DOHH2 (cell line): Measurements from ENCODE around the gene USP46.

Experiments
- H3F3A ChIP-seq: fragments of 200-600 bp; sonication (generic), shearing (Covaris generic); 2 replicates; pipeline ENCODE4 v1.6.0; 2016; ENCODE audit warnings: antibody characterized with exemption, mild to moderate bottlenecking; ENCODE audit not compliant: control insufficient read depth, insufficient read depth
- H3K27ac ChIP-seq: fragments of 200-600 bp; sonication (generic); 2 replicates; pipeline ENCODE4 v1.5.1; 2014; ENCODE audit warnings: low read depth, mild to moderate bottlenecking, low read length, moderate library complexity
- H3K27me3 ChIP-seq: fragments of 200-600 bp; sonication (generic); 2 replicates; pipeline ENCODE4 v1.6.1; 2014; ENCODE audit warnings: mild to moderate bottlenecking, low read length, mixed read lengths; ENCODE audit not compliant: control insufficient read depth
- H3K36me3 ChIP-seq: fragments of 200-600 bp; sonication (generic); 2 replicates; pipeline ENCODE4 v1.6.1; 2014; ENCODE audit warnings: mild to moderate bottlenecking, low read length, moderate library complexity, mixed read lengths; ENCODE audit not compliant: control insufficient read depth
- H3K4me1 ChIP-seq: fragments of 200-600 bp; sonication (generic); 2 replicates; pipeline ENCODE4 v1.6.1; 2014; ENCODE audit warnings: mild to moderate bottlenecking, low read length, mixed read lengths; ENCODE audit not compliant: control insufficient read depth
- H3K4me2 ChIP-seq: fragments of 200-600 bp; sonication (generic); 2 replicates; pipeline ENCODE4 v1.6.0; 2014; ENCODE audit warnings: mild to moderate bottlenecking, low read length, moderate library complexity
- H3K4me3 ChIP-seq: fragments of 200-600 bp; sonication (generic); 2 replicates; pipeline ENCODE4 v1.5.1; 2014; ENCODE audit warnings: mild to moderate bottlenecking, low read length, mixed read lengths
- H3K79me2 ChIP-seq: fragments of 200-600 bp; sonication (generic); 2 replicates; pipeline ENCODE4 v1.6.1; 2014; ENCODE audit warnings: mild to moderate bottlenecking, low read length, mixed read lengths; ENCODE audit not compliant: control insufficient read depth
- H3K9me2 ChIP-seq: fragments of 200-600 bp; sonication (generic); replicated peaks from 2 replicates; pipeline ENCODE4 v1.6.1; 2014; ENCODE audit warnings: mild to moderate bottlenecking, low read length, mixed read lengths; ENCODE audit not compliant: control insufficient read depth
- H3K9me3 ChIP-seq: fragments of 200-600 bp; sonication (generic); 2 replicates; pipeline ENCODE4 v1.6.1; 2014; ENCODE audit warnings: antibody characterized with exemption, low read length, mixed read lengths; ENCODE audit not compliant: control insufficient read depth, insufficient read depth
- H4K20me1 ChIP-seq: fragments of 200-600 bp; sonication (generic); 2 replicates; pipeline ENCODE4 v1.6.0; 2014; ENCODE audit warnings: low read depth, mild to moderate bottlenecking, antibody characterized with exemption, low read length, moderate library complexity; ENCODE audit not compliant: control insufficient read depth, insufficient read depth
- EZH2phosphoT487 ChIP-seq: fragments of 200-600 bp; sonication (generic); IDR thresholded peaks from 2 replicates; pipeline ENCODE4 v1.6.1; 2017; ENCODE audit warnings: borderline replicate concordance, mild to moderate bottlenecking, antibody characterized with exemption, low read length, moderate library complexity, mixed read lengths
- TF ChIP-seq, protein P1 (sequence below): fragments of 200-600 bp; sonication (generic); IDR thresholded peaks from one replicate; pipeline ENCODE4 v1.5.1; 2014; ENCODE audit warnings: antibody characterized with exemption, mild to moderate bottlenecking, low read depth, low read length; ENCODE audit not compliant: poor library complexity, severe bottlenecking

Gene USP46, protein sequence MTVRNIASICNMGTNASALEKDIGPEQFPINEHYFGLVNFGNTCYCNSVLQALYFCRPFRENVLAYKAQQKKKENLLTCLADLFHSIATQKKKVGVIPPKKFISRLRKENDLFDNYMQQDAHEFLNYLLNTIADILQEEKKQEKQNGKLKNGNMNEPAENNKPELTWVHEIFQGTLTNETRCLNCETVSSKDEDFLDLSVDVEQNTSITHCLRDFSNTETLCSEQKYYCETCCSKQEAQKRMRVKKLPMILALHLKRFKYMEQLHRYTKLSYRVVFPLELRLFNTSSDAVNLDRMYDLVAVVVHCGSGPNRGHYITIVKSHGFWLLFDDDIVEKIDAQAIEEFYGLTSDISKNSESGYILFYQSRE

DNA sequence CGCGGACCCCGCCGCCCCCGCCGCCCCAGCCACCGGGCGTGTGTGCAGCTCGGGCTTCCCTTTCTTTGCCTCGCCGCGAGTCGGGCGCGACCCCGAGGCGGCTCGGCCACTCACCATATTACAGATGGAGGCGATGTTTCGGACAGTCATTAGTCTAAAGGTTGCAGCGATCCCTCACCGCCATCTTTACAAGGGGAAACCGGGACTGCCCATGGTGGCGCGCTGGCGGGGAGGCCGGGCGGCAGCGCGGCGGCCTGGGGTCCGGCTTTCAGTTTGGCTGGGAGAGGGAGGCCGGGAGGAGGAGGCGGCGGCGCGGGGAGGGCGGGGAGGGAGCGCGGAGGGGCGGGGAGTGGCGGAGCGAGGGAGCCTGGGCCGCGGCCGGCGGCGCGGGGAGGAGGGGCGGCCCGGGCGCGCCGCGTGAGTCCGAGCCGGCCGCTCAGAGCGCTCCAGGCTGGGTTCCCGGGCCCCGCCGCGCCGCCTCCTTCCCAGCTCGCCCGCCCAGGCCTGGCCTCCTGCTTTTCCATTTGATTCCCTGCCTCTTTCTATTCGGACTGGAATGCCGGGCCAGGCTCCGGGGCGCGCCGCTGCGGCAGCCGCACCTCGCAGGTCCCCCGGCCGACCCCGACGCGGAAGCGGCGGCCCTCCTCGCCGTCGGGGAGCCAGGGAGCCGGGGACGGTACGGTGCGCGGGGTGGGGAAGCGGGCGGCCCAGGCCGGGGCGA is at the start of gene USP46:
Gene USP46, minus strand, starts transcription at position 301 of the 721 bp plus-strand sequence. Its CDS starts 151 bp downstream, at position 150.
- no peaks in the 10 kb centered on the region for H3K27me3 ChIP-seq
- H3K36me3 ChIP-seq, result peaks cover 45% of the 10 kb centered on the region
- H3K27ac ChIP-seq, result peak within 1 kb of the TSS; percentile 39
- H3K9me2 ChIP-seq, result no peaks in the 10 kb centered on the region
- TF ChIP-seq, protein P1, sequence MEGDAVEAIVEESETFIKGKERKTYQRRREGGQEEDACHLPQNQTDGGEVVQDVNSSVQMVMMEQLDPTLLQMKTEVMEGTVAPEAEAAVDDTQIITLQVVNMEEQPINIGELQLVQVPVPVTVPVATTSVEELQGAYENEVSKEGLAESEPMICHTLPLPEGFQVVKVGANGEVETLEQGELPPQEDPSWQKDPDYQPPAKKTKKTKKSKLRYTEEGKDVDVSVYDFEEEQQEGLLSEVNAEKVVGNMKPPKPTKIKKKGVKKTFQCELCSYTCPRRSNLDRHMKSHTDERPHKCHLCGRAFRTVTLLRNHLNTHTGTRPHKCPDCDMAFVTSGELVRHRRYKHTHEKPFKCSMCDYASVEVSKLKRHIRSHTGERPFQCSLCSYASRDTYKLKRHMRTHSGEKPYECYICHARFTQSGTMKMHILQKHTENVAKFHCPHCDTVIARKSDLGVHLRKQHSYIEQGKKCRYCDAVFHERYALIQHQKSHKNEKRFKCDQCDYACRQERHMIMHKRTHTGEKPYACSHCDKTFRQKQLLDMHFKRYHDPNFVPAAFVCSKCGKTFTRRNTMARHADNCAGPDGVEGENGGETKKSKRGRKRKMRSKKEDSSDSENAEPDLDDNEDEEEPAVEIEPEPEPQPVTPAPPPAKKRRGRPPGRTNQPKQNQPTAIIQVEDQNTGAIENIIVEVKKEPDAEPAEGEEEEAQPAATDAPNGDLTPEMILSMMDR, result no peak
- H3K4me3 ChIP-seq, result peak within 1 kb of the TSS; percentile 88
- H4K20me1 ChIP-seq, result no peaks in the 10 kb centered on the region
- H3K79me2 ChIP-seq, result peaks cover 59% of the 10 kb centered on the region
- H3K4me2 ChIP-seq, result peak within 1 kb of the TSS; percentile 89
- peaks cover 25% of the 10 kb centered on the region for H3K4me1 ChIP-seq
- no peaks in the 10 kb centered on the region for H3F3A ChIP-seq
- H3K9me3 ChIP-seq, result peaks cover 16% of the 10 kb centered on the region

DNA sequence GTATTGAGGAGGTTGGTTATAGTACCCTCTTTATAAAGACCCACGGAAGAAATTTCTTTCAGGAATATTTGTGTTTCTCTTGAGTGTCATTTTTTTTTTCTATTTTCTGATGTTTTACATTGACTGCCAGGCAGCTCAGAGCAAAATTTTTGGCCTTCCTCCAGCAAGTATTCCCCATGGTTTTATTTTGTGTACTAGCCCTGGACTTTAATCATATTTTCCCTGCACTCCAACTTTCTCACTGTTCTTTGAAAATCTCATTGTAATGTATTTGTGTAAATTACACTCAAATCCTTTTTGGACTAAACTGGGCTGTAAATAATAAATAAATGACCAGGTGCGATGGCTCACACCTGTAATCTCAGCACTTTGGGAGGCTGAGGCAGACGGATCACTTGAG is 45.6 kb upstream of the USP46 start:
- H3K36me3 ChIP-seq, result no peaks in the 10 kb centered on the region; the same call in 1 of the 2 replicates
- no peak overlapping the region for H3K4me2 ChIP-seq
- H3K4me3 ChIP-seq, result no peak overlapping the region
- H3K9me3 ChIP-seq, result no peaks in the 10 kb centered on the region
- no peak overlapping the region for H3K27ac ChIP-seq
- TF ChIP-seq, protein P1, result no peak
- no peak for TF ChIP-seq EZH2phosphoT487
- no peaks in the 10 kb centered on the region for H4K20me1 ChIP-seq
- H3K4me1 ChIP-seq, result peaks cover 50% of the 10 kb centered on the region
- no peaks in the 10 kb centered on the region for H3K9me2 ChIP-seq
- H3F3A ChIP-seq, result peaks cover 10% of the 10 kb centered on the region
- no peaks in the 10 kb centered on the region for H3K79me2 ChIP-seq
- no peaks in the 10 kb centered on the region for H3K27me3 ChIP-seq

DNA sequence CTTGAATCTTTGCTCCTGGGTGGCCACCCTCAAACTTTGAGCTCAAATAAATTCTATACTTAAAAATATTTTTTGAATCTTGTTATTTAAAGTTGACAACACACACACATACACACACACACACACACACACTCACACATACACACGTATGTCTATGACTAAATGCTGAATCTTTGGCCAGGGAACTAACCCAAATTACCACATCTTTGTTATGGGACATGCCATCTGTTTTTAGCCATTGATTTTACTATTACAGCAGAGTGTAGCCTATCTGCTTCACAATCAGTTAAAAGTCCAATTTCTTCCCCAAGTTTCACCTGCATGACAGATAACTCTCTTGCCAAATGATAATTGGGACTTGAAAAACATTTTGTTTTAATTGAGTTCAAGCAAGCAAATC is 45.0 kb upstream of the USP46 start:
- no peak overlapping the region for H3K4me3 ChIP-seq
- no peaks in the 10 kb centered on the region for H3K79me2 ChIP-seq
- H4K20me1 ChIP-seq, result no peaks in the 10 kb centered on the region
- H3K27ac ChIP-seq, result no peak overlapping the region
- H3K27me3 ChIP-seq, result no peaks in the 10 kb centered on the region
- TF ChIP-seq EZH2phosphoT487, result no peak
- TF ChIP-seq, protein P1, result no peak
- H3K9me2 ChIP-seq, result no peaks in the 10 kb centered on the region
- no peaks in the 10 kb centered on the region for H3K9me3 ChIP-seq
- H3K4me1 ChIP-seq, result peaks cover 45% of the 10 kb centered on the region
- H3F3A ChIP-seq, result peaks cover 12% of the 10 kb centered on the region
- no peaks in the 10 kb centered on the region; the same call in 1 of the 2 replicates for H3K36me3 ChIP-seq
- H3K4me2 ChIP-seq, result no peak overlapping the region
